Fibroblast of skin of left quadriceps (primary cell): ENCODE measurements around the gene CNOT4.
A peak's percentile ranks its signal among the peaks of the same experiment; 100 is the strongest.
"Not testable (repeated sequence)": the region's sequence is repeated elsewhere in the genome, so short reads cannot be mapped to it uniquely, and the experiment has no call there.

Experiments
- DNase-seq, 2 experiments: peaks; one replicate each; pipeline ENCODE4 v3.0.0-alpha.2; 2013; ENCODE audit warnings: low read depth in 2 of 2

The CNOT4 gene

DNA sequence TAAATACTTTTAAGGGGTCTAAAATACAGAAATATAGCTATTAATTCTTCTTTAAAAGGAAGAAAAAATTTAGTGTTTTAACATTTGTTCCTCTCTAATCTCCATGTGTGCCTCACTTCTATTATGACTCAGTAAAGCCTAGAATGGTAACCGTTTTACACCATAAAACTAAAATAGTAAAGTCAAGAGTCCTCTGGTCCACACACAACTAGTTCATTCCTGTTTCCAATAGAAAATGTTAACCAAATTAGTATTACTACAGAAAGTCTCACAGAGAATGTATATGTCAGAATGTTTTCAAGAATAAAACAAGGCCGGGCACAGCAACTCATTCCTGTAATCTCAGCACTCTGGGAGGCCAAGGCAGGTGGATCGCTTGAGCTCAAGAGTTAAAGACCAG, 55.8 kb downstream of the CNOT4 start:
- no peak for DNase-seq

DNA sequence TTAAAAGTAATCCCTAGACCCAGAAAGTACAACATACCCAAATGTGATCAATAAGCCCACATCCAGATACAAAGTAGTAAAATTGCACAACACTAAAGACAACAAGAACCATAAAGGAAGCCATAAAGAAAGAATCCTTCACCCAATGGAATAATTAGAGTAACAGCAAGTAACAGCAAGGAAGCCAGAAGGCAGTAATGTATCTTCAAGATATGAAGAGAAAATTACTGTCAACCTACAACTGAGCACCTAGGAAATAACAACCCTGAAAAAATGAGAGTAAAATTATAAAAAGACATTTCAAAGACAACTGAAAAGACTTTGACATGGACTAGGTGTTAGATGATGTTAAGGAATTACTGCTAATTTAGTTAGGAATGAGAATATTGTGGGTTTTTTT, 60.5 kb downstream of the CNOT4 start:
- no peak for DNase-seq

GRCh38 chr7:135448753-135449152, 61.1 kb downstream of the CNOT4 start:
- peak in 1 of 2 experiments; percentile 5 for DNase-seq

- no peak for DNase-seq
Observed at GRCh38 chr7:135447748-135448147, 62.2 kb downstream of the CNOT4 start.

GRCh38 chr7:135445690-135446089, 64.2 kb downstream of the CNOT4 start:
- DNase-seq, result no peak

DNA sequence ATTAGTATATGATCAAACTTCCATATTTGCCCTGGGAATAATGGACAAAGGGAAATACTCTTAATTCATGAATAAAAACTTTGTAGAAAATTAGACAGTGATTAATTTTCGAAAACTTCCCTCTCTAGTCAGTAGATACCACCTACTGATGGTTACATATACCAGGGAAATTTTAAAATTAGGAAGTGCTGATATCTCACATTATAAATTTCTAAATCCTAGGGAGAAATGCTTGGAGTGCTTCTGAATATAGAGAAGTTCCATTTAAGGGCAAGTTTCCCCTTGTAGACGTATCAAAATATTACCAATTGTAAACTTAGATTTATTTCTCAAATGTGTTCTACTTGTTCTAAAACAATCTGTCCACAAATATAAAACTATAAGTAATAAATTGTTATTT, 64.6 kb downstream of the CNOT4 start:
- not testable (repeated sequence) for DNase-seq

GRCh38 chr7:135441791-135442190, 68.1 kb downstream of the CNOT4 start:
- DNase-seq, result peak; percentile 5 to 12

- DNase-seq, result no peak
Observed at GRCh38 chr7:135434047-135434446, 75.9 kb downstream of the CNOT4 start.

- DNase-seq, result no peak
Observed at GRCh38 chr7:135430626-135431025, 79.3 kb downstream of the CNOT4 start.

- DNase-seq, result no peak
Observed at GRCh38 chr7:135428879-135429278, 81.0 kb downstream of the CNOT4 start.

DNA sequence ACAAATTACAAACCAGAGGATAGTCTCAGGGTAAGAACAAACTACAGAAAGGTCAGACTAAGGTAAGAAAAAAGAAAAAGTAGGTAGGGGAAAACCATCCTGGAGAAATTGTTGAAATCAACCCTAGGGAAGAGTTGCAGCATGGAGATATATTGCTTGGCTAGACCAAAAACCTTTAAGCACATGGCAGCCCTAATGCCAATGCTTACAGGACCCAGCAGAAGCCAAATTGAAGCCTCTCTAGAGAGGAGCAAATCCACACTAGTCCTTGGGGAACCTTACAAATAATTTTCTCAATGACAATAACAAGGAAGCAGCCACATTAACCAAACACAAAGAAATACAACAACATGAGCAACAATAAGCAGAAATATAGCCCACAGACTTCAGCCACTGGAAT, 81.9 kb downstream of the CNOT4 start:
- no peak for DNase-seq

GRCh38 chr7:135427166-135427565, 82.7 kb downstream of the CNOT4 start:
- DNase-seq, result no peak

- no peak for DNase-seq
Observed at GRCh38 chr7:135425036-135425435, 84.9 kb downstream of the CNOT4 start.

DNA sequence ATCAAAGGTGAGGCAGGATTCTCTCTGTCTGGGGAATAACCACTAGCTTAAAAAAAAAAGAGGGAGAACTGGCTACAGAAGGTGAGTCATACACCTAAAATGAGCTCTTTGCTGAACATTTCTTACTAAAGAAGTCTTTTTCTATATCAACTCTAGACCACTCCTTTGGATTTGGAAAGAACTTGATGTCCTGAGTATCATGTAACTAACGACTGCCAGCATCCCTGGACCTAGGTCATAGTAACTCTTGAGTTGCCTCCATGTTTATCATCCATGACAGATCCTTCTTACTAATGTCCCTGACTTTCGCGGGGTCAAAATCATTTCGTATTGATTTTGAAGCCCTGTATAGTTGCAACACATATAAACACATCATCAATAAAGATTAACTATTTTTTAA, 89.1 kb downstream of the CNOT4 start:
- no peak for DNase-seq

GRCh38 chr7:135416431-135416830, 93.5 kb downstream of the CNOT4 start:
- no peak for DNase-seq

DNA sequence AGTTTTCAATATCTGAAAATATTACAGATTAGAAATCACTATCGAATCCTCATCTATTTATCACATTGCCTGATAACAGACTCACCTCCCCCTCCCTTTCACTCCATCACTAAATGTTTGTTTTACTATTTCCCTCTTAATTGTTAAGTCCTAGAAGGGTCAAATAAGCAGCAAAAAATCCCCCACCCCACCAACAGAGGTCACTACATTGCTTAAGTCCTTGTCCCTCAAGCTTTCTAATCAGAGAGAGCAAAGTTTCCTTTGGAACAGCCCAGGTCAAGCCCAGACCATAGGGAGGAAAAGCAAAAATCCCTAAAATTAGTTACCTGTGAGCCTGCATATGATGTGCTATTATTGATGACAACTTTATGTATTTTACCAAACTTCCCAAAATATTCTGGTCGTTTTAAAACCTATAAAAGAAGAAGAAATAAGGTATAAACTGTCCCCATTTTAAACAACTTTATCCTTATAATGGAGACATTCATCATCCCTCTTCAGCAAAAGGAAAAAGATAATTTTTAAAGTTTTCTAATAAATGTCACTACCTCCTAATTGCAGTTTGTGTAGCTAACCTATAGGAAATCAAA, 95.0 kb downstream of the CNOT4 start:
- peak; percentile 5 to 10 for DNase-seq

- no peak for DNase-seq
Observed at GRCh38 chr7:135414208-135414607, 95.7 kb downstream of the CNOT4 start.

- DNase-seq, result no peak
Observed at GRCh38 chr7:135411098-135411497, 98.8 kb downstream of the CNOT4 start.

GRCh38 chr7:135410543-135410942, 99.4 kb downstream of the CNOT4 start:
- no peak for DNase-seq

GRCh38 chr7:135409845-135410542, 99.9 kb downstream of the CNOT4 start:
- DNase-seq, result no peak

GRCh38 chr7:135407884-135408283, 102.0 kb downstream of the CNOT4 start:
- no peak for DNase-seq

DNA sequence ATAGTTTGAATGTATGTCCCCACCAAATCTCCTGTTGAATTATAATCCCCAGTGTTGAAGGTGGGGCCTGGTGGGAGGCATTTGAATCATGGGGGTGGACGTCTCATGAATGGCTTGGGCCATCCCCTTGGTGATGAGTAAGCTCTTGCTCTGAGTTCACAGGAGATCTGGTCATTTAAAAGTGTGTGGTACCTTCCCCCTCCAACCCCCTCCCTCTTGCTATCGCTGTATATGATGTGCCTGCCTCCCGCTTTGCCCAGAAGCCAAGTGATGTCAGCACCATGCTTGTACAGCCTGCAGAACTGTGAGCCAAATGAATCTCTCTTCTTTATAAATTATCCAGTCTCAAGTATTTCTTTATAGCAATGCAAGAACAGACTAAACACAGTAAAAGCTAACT, 103.0 kb downstream of the CNOT4 start:
- no peak for DNase-seq

- no peak for DNase-seq
Observed at GRCh38 chr7:135405969-135406368, 103.9 kb downstream of the CNOT4 start.

DNA sequence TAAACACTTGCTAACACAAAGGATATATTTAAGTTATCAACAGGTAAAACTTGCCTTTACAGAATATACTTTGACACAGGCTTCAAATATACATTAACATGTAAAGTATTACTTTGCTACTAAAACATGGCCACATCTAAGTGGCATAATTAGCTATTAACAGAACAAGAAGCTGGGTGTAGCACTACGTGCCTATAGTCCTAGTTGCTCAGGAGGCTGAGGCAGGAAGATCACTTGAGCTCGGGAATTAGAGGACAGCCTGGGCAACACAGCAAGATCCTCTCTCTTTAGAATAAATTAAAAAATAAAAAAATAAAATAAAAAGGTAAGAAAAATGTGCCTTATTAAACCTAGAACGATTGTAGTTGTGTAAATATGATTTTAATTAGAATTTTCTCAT, 106.6 kb downstream of the CNOT4 start:
- no peak for DNase-seq
